Putamen (tissue), 1 donor: ENCODE data around the gene C1orf226.

Experiments used
- DNase-seq: peaks from one replicate; pipeline ENCODE4 v3.0.0-alpha.2; 2016; ENCODE audit warnings: low spot score

C1orf226 gene

GRCh38 chr1:162366149-162366548 is 15.4 kb upstream of the C1orf226 start:
- no peak for DNase-seq

- no peak for DNase-seq
Observed at GRCh38 chr1:162366671-162367070, 14.9 kb upstream of the C1orf226 start.

GRCh38 chr1:162367073-162367472 is 14.5 kb upstream of the C1orf226 start:
- DNase-seq: no peak

- DNase-seq: no peak
Observed at GRCh38 chr1:162367772-162368171, 13.8 kb upstream of the C1orf226 start.

- DNase-seq: no peak
Observed at GRCh38 chr1:162368451-162368850, 13.1 kb upstream of the C1orf226 start.

GRCh38 chr1:162369571-162369970 is 12.0 kb upstream of the C1orf226 start:
- DNase-seq: no peak

- DNase-seq: no peak
Observed at GRCh38 chr1:162370161-162370560, 11.4 kb upstream of the C1orf226 start.

GRCh38 chr1:162370721-162371120 is 10.8 kb upstream of the C1orf226 start:
- DNase-seq: no peak

GRCh38 chr1:162371611-162372010 is 9.9 kb upstream of the C1orf226 start:
- DNase-seq: no peak

GRCh38 chr1:162372159-162373071 is 9.1 kb upstream of the C1orf226 start:
- no peak for DNase-seq

- DNase-seq: no peak
Observed at GRCh38 chr1:162373072-162373427, 8.5 kb upstream of the C1orf226 start.

- no peak for DNase-seq
Observed at GRCh38 chr1:162373541-162374260, 7.8 kb upstream of the C1orf226 start.

GRCh38 chr1:162374406-162374805 is 7.1 kb upstream of the C1orf226 start:
- DNase-seq: no peak

GRCh38 chr1:162375463-162375862 is 6.1 kb upstream of the C1orf226 start:
- no peak for DNase-seq

- no peak for DNase-seq
Observed at GRCh38 chr1:162376691-162377090, 4.8 kb upstream of the C1orf226 start, which contains the start of gene SPATA46. Gene SPATA46, minus strand, starts transcription at chr1:162376854. Its CDS starts 64 bp downstream, at chr1:162376790.

GRCh38 chr1:162380061-162380846 is 1.3 kb upstream of the C1orf226 start:
- no peak for DNase-seq

- DNase-seq: no peak
Observed at GRCh38 chr1:162381941-162382750, 618 bp downstream of the C1orf226 start.

GRCh38 chr1:162383091-162383490 is 1.6 kb downstream of the C1orf226 start:
- no peak for DNase-seq

- DNase-seq: no peak
Observed at GRCh38 chr1:162383516-162383915, 2.0 kb downstream of the C1orf226 start.

GRCh38 chr1:162384116-162384515 is 2.6 kb downstream of the C1orf226 start:
- DNase-seq: no peak

GRCh38 chr1:162384601-162385279 is 3.2 kb downstream of the C1orf226 start:
- no peak for DNase-seq
